Rectal smooth muscle tissue (tissue), 1 donor: Measurements from ENCODE around the gene RAB40A.
"Not testable (repeated sequence)": the region's sequence is repeated elsewhere in the genome, so short reads cannot be mapped to it uniquely, and the experiment has no call there.

Experiments
- H3K27ac ChIP-seq: one replicate; pipeline ENCODE4 v1.7.0; 2013; ENCODE audit warnings: low read depth, low read length, inconsistent platforms
- H3K27me3 ChIP-seq: one replicate; pipeline ENCODE4 v1.7.0; 2013; ENCODE audit warnings: low read length; ENCODE audit not compliant: control insufficient read depth, insufficient read depth
- H3K36me3 ChIP-seq: one replicate; pipeline ENCODE4 v1.7.0; 2013; ENCODE audit warnings: low read length; ENCODE audit not compliant: control insufficient read depth, insufficient read depth
- H3K4me1 ChIP-seq: one replicate; pipeline ENCODE4 v1.7.0; 2013; ENCODE audit warnings: low read length; ENCODE audit not compliant: control insufficient read depth, insufficient read depth
- H3K4me3 ChIP-seq: one replicate; pipeline ENCODE4 v1.7.0; 2013; ENCODE audit warnings: low read length
- H3K9ac ChIP-seq: one replicate; pipeline ENCODE4 v1.7.0; 2013; ENCODE audit warnings: low read length

Gene RAB40A

DNA sequence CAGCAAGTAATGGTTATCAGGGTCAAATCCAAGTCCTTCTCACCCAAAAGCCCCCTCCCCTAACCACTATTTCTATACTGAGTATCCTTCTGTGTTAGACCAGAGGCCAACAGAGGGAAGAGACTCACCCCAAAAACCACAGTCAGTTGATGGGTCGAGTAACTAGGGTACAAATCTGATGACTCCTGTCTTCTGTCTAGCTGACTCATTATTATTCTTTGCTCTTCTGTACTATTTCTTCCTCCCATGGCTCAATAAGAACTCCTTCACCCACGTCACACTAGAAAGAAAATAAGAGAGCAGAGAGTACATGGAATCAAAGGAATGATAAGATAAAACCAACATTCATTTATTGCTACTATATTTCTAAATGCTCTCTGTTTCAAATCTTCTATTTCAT lies 2.0 kb downstream of the RAB40A start:
- no peaks in the 10 kb centered on the region for H3K36me3 ChIP-seq
- H3K27me3 ChIP-seq: no peaks in the 10 kb centered on the region
- H3K9ac ChIP-seq: no peak overlapping the region
- H3K27ac ChIP-seq: no peak overlapping the region
- H3K4me3 ChIP-seq: no peak overlapping the region
- H3K4me1 ChIP-seq: no peaks in the 10 kb centered on the region

DNA sequence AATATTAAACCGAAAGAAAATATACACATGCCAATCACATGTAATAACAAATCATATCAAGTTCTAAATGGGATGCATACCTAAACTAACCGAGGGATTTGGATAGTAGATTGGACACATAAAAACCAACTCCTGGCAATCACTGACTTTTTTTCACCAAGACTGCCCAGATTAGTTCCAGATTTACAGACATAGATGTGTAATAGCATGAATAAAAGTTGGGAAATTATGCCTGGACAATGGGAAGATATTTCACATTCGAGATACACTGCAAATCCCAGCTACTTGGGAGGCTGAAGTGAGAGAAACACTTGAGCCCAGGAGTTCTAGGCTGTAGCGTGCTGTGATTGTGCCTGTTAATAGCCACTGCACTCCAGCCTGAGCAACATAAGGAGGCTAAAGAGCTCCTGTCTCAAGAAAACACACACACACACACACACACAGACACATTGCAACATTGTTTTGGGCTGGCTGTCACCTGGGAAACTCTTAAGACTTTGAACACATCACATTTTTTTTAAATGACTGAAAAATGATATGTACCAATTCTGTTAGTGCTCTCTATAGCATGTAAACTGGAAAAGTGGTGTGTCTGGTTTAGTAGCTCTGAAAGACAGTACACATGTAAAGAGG lies 5.7 kb downstream of the RAB40A start:
- Histone ChIP-seq H3K27me3 (no peaks in the 10 kb centered on the region), H3K4me1 (no peaks in the 10 kb centered on the region), H3K4me3 (no peak overlapping the region), H3K27ac (no peak overlapping the region), H3K9ac (no peak overlapping the region), H3K36me3 (no peaks in the 10 kb centered on the region)

DNA sequence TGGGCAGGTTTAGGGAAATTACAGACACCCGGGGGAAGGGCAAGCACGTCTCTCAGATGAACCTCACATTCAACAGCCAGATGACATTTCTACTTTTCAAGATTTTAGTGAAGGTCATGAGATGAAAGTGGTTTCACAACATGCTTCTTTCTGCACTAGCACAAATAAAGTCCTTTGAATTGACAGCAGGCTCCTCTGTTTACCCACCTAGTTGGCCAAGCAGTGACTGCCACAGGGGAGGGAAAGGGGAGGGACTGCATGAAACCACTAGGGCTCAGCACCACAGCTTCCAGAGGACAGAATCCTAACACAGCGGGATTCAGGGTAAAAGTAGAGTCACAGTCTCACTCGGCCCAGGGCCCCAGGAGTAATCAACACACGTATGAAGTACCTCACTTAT lies 6.2 kb downstream of the RAB40A start:
- no peak overlapping the region for H3K4me3 ChIP-seq
- no peaks in the 10 kb centered on the region for H3K27me3 ChIP-seq
- no peaks in the 10 kb centered on the region for H3K4me1 ChIP-seq
- H3K27ac ChIP-seq: no peak overlapping the region
- no peaks in the 10 kb centered on the region for H3K36me3 ChIP-seq
- no peak overlapping the region for H3K9ac ChIP-seq

DNA sequence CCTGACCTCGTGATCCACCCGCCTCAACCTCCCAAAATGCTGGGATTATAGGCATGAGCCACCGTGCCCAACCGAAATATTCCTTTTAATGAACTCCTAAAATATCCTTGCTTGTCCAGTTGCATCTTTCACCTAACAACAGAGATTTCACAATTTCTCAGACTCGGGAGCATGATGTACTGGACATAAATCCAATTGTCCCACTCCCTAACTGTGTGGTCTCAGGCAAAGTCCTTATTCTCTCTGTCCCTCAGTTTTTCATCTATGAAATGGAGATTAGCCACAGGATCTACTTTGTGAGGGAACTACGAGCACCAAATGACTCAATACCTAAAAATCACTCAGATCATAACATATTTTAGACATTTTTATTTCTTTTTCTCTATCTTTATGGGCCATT lies 9.3 kb downstream of the RAB40A start:
- no peak overlapping the region for H3K9ac ChIP-seq

DNA sequence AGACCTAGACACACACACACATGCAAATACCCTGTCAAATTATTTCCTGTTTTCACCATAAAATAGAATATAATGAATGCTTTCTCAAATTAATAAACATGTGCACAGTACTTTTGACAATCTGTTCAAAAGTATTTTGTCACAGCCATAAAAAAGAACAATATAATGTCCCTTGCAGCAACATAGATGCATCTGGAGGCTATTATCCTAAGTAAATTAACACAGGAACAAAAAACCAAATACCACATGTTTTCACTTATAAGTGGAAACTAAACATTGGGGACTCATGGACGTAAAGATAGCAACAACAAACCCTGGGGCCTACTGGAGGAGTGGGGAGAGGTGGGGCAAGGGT lies 15.5 kb downstream of the RAB40A start:
- H3K27ac ChIP-seq: no peak overlapping the region
- H3K36me3 ChIP-seq: no peaks in the 10 kb centered on the region
- H3K9ac ChIP-seq: no peak overlapping the region
- H3K27me3 ChIP-seq: no peaks in the 10 kb centered on the region
- no peak overlapping the region for H3K4me3 ChIP-seq
- H3K4me1 ChIP-seq: no peaks in the 10 kb centered on the region

More for the DNA sequence above, 9.3 kb downstream of the RAB40A start:
- no peak overlapping the region for H3K27ac ChIP-seq
- no peak overlapping the region for H3K4me3 ChIP-seq
- no peaks in the 10 kb centered on the region for H3K27me3 ChIP-seq
- no peaks in the 10 kb centered on the region for H3K4me1 ChIP-seq
- no peaks in the 10 kb centered on the region for H3K36me3 ChIP-seq

DNA sequence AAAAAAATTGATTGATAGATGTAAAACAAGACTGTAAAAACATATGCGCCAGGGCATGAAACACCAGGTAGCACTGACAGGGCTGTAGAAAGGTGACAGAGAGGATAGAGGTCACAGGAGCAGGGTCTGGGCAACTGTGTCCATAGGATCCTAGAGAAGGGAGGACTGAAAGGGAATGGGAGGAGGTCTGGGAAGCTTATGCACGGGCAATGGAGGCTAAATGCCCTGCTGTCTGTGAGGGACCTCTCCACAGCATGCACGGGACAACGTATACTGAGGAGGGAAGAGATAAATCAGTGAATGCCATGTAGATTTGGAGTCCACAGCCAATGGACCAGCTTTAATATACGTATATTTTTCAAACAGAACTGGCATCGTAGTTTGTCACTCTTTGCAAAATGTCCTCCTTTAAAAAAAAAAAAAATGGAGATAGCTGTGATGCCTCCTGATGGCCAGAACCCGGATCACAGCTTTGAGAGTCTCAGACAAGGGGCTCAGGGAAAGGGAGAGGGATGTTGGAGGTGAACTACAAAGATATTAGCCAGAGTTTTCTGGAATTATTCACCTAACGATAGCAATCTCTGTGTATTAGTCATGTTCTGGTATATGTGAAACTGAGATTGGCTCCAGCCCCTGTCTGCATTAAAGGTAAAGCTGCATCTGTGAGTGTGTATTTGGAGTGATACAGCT lies 16.0 kb downstream of the RAB40A start:
- H3K27me3 ChIP-seq: no peaks in the 10 kb centered on the region
- H3K36me3 ChIP-seq: no peaks in the 10 kb centered on the region
- H3K9ac ChIP-seq: no peak overlapping the region
- H3K4me1 ChIP-seq: no peaks in the 10 kb centered on the region
- no peak overlapping the region for H3K4me3 ChIP-seq
- H3K27ac ChIP-seq: no peak overlapping the region

DNA sequence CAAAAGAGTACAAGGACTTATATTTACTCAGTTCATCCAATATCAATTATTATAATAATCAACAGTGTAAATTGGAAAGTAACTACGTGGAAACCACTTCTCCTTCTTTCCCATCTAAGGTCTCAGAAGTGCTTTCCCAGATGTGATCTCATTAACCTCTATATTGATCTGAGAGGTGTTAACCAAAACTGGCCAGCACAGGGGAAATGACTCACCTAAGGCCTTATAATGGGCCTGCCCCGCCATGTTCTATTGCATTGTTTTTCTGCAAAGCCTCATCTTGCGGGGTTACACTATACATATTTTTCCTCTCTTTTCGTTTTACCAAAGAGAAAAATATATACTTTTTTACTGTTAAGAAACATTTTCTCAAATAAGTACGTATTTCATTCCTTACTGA lies 20.5 kb downstream of the RAB40A start:
- Histone ChIP-seq H3K9ac (no peak overlapping the region), H3K27me3 (no peaks in the 10 kb centered on the region), H3K4me1 (no peaks in the 10 kb centered on the region), H3K27ac (no peak overlapping the region), H3K36me3 (no peaks in the 10 kb centered on the region), H3K4me3 (no peak overlapping the region)

DNA sequence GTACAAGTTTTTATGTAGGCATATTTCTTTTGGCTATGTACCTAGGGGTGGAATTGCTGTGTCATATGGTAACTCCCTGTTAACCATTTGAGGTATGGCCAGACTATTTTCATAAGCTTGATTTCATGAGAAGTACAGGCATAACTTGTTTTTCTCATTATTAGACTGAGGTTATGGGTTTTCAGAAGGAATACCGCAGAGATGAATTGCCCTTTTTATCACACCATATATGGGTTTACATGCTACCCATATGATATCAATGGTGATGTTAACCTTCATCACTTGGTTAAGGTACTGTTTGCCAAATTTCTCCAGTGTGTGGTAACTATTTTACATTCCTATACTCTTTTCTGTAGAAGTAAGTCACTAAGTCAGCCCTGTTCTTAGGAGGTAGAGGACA lies 23.5 kb downstream of the RAB40A start:
- H3K4me3 ChIP-seq: no peak overlapping the region
- H3K9ac ChIP-seq: no peak overlapping the region
- no peaks in the 10 kb centered on the region for H3K36me3 ChIP-seq
- no peaks in the 10 kb centered on the region for H3K27me3 ChIP-seq
- H3K27ac ChIP-seq: no peak overlapping the region
- no peaks in the 10 kb centered on the region for H3K4me1 ChIP-seq

DNA sequence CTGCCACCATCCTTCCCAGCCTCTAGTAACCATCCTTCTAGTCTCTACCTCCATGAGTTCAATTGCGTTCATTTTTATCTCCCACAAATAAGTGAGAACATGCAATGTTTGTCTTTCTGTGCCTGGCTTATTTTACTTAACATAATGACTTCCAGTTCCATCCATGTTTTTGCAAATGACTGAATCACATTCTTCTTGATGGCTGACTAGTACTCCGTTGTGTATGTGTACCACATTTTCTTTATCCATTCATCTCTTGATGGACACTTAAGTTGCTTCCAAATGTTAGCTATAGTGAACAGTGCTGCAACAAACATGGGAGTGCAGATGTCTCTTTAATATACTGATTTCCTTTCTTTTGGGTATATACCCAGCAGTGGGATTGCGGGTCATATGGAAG lies 25.7 kb downstream of the RAB40A start:
- H3K9ac ChIP-seq, H3K27ac ChIP-seq, H3K27me3 ChIP-seq, H3K4me1 ChIP-seq, H3K36me3 ChIP-seq, H3K4me3 ChIP-seq: not testable (repeated sequence)

DNA sequence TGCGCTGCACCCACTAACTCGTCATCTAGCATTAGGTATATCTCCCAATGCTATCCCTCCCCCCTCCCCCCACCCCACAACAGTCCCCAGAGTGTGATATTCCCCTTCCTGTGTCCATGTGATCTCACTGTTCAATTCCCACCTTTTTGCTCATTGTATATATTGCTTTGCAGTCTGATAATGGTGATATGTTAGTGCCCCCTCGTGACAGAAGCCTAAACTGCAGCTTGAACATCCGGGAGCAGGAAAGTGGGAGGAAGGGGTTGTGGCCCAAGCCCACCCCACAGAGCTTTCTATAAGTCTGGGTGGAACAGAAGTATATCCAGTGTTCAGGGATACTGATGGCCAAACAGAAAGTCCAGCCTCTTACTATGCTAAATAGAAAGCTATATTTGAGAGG lies 29.6 kb downstream of the RAB40A start:
- H3K9ac ChIP-seq, H3K27me3 ChIP-seq, H3K4me3 ChIP-seq, H3K27ac ChIP-seq, H3K4me1 ChIP-seq, H3K36me3 ChIP-seq: not testable (repeated sequence)

DNA sequence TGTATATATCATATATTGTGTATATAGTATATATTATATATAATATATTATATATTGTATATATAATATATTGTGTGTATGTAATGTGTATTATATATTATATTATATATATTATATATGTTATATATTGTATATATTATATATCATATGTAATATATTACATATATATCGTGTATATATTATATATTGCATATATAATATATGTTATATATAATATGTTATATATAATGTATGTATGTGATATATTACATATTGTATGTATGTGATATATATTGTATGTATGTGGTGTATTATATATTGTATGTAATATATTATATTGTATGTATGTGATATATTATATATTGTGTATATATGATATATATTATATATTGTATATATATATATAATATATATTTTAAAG lies 30.5 kb downstream of the RAB40A start:
- H3K27ac ChIP-seq: no peak overlapping the region
- no peak overlapping the region for H3K9ac ChIP-seq
- H3K36me3 ChIP-seq: no peaks in the 10 kb centered on the region
- no peaks in the 10 kb centered on the region for H3K4me1 ChIP-seq
- H3K27me3 ChIP-seq: no peaks in the 10 kb centered on the region
- no peak overlapping the region for H3K4me3 ChIP-seq

DNA sequence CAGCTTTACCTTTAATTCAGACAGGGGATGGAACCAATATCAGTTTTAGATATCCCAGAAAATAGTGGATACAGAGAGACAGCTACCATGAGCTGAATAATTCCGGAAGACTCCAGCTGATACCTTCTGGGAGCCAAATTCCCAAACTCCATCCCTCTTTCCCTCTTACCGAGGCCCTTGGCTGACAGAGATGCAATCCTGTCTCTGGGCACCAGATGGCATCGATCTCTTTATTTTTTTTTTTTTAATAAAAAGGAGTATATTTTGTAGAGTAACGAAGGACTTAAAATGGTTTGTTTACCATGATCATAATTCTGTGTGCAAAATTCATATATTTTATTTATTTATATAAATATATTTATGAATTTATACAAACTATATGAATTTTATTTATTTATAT lies 31.0 kb downstream of the RAB40A start:
- Histone ChIP-seq H3K27me3 (no peaks in the 10 kb centered on the region), H3K9ac (no peak overlapping the region), H3K36me3 (no peaks in the 10 kb centered on the region), H3K4me3 (no peak overlapping the region), H3K27ac (no peak overlapping the region), H3K4me1 (no peaks in the 10 kb centered on the region)

DNA sequence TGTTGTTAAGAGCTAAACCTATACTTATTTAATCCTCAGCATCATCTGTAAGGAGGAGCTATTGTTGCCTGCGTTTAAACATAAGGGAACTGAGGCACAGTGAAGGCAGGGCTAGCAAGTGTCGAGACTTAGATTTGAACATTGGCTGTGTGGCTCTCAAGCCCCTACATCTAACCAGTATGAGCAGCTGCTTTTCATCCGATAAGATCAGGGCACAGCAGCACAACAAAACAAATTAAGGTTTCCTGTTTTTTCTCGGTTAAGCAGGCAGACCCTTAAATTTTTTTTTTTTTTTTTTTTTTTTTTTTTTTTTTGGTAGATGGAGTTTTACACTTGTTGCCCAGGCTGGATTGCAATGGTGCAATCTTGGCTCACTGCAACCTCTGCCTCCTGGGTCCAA lies 35.6 kb downstream of the RAB40A start:
- Histone ChIP-seq H3K27me3 (no peaks in the 10 kb centered on the region), H3K4me3 (no peak overlapping the region), H3K4me1 (no peaks in the 10 kb centered on the region), H3K9ac (no peak overlapping the region), H3K27ac (no peak overlapping the region), H3K36me3 (no peaks in the 10 kb centered on the region)
